ENCODE data around the gene DPCD. TPM values are rescaled to one million over a fixed set of nuclear protein-coding genes. Genes with fewer than 3 reads are reported as not detected.
"Not testable (repeated sequence)": the region's sequence is repeated elsewhere in the genome, so short reads cannot be mapped to it uniquely, and the experiment has no call there.

Gene DPCD
- total RNA-seq, 4 donors from 2014 or later: 8.2 to 15.7 (median 13.5) TPM; not detected in 1

- TF ChIP-seq CTCF (IDR thresholded peaks at IDR 0.05) (no peak), POLR2AphosphoS5 (IDR thresholded peaks at IDR 0.05) (no peak), EP300 (IDR thresholded peaks at IDR 0.05; ENCODE audit: low read depth) (no peak), POLR2A (IDR thresholded peaks at IDR 0.05) (no peak)
- Histone ChIP-seq H3K36me3 (no peaks in the 10 kb centered on the region), H3K4me3 (peak overlapping the region in 3 of 4 donors; percentile 70 to 85 (median 72)), H3K27me3 (no peaks in the 10 kb centered on the region), H3K9me3 (no peaks in the 10 kb centered on the region), H3K27ac (no peak overlapping the region), H3K4me1 (peaks cover 4 to 20% (median 16%) of the 10 kb centered on the region in 4 donors)
- intact Hi-C loops (cut with DNase I; ENCODE audit: low total_unique reads) (no loop called here), in situ Hi-C loops (cut with MboI; ENCODE audit: low pct_ligation_motif_present in 1 of 4, low pct_unique_long_range_greater_than_20kb in 1 of 4, low sequenced_read_pairs in 3 of 4) (no loop called here)
- WGBS, 2 donors (ENCODE audit: low coverage in 1 of 2): 73 to 76% methylated on average over 5 of the region's 5 CpGs
- no peak for DNase-seq
Observed at GRCh38 chr10:101588879-101589278, 758 bp downstream of the DPCD start.

GRCh38 chr10:101593331-101593730 is 5.2 kb downstream of the DPCD start:
- H3K4me1 ChIP-seq; in situ Hi-C loops (cut with MboI; ENCODE audit: low pct_ligation_motif_present in 1 of 4, low pct_unique_long_range_greater_than_20kb in 1 of 4, low sequenced_read_pairs in 3 of 4); H3K27me3 ChIP-seq; intact Hi-C loops (cut with DNase I; ENCODE audit: low total_unique reads); DNase-seq; H3K9me3 ChIP-seq; H3K27ac ChIP-seq; H3K4me3 ChIP-seq; H3K36me3 ChIP-seq: not testable (repeated sequence)
- WGBS, 2 donors (ENCODE audit: low coverage in 1 of 2): 50 to 65% methylated on average over 2 of the region's 2 CpGs

DNA sequence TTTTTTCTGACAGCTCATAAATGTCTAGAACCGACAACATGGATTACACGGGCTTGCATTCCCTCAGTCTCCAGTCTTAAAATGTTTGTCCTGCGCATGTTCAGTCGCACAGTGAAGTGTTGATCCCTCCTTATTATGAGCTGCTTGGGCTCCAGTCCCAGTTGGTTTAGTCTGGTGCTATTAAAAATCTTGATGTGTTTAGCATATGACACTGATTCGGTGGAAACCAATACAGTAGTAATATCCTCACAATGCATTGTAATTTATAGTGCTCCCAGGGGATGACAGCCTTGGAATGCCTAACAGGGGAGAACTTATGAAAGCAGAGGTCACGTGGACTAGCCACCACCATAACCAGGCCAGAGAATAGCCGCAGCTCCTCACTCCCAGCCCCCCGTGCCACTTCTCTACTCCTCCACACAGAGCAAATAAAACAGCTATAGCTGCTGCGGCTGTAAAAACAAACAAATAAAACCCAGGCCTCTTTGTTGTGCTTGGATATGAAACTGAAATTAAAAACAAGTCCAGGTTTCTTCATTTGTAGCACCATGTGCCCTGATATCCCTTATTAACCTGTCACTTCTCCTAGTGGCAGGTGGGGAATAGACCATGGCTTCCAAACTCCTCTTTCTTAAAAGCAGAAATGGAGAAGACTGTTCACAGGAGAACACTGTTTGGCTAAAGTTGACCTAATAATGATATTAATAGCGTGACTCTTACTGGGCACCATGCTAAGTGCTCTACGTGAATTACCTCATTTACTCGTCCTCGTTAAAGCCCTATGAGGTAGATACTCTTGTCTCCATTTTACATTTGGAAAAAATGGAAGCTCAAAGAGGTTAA is 7.7 kb downstream of the DPCD start:
- intact Hi-C loops (cut with DNase I; ENCODE audit: low total_unique reads) (no loop called here), in situ Hi-C loops (cut with MboI; ENCODE audit: low pct_ligation_motif_present in 1 of 4, low pct_unique_long_range_greater_than_20kb in 1 of 4, low sequenced_read_pairs in 3 of 4) (no loop called here)
- no peak overlapping the region for H3K4me3 ChIP-seq
- no peaks in the 10 kb centered on the region for H3K9me3 ChIP-seq
- DNase-seq: no peak
- WGBS, 2 donors (ENCODE audit: low coverage in 1 of 2): 68 to 77% methylated on average over 9 to 13 of the region's 13 CpGs
- no peaks in the 10 kb centered on the region for H3K27me3 ChIP-seq
- H3K36me3 ChIP-seq: no peaks in the 10 kb centered on the region
- TF ChIP-seq POLR2A (IDR thresholded peaks at IDR 0.05) (no peak), POLR2AphosphoS5 (IDR thresholded peaks at IDR 0.05) (no peak), EP300 (IDR thresholded peaks at IDR 0.05; ENCODE audit: low read depth) (no peak), CTCF (IDR thresholded peaks at IDR 0.05) (no peak)
- no peak overlapping the region for H3K27ac ChIP-seq
- H3K4me1 ChIP-seq: no peaks in the 10 kb centered on the region

GRCh38 chr10:101597091-101597900 is 9.2 kb downstream of the DPCD start:
- TF ChIP-seq POLR2AphosphoS5 (IDR thresholded peaks at IDR 0.05) (no peak), CTCF (IDR thresholded peaks at IDR 0.05) (no peak), EP300 (IDR thresholded peaks at IDR 0.05; ENCODE audit: low read depth) (no peak), POLR2A (IDR thresholded peaks at IDR 0.05) (no peak)
- Histone ChIP-seq H3K27me3 (no peaks in the 10 kb centered on the region), H3K9me3 (no peaks in the 10 kb centered on the region), H3K27ac (no peak overlapping the region), H3K4me1 (no peaks in the 10 kb centered on the region), H3K4me3 (no peak overlapping the region), H3K36me3 (no peaks in the 10 kb centered on the region)
- in situ Hi-C loops (cut with MboI; ENCODE audit: low pct_ligation_motif_present in 1 of 4, low pct_unique_long_range_greater_than_20kb in 1 of 4, low sequenced_read_pairs in 3 of 4): no loop called here
- no peak for DNase-seq
- intact Hi-C loops (cut with DNase I; ENCODE audit: low total_unique reads): no loop called here
- 82 to 83% methylated on average over 6 to 14 of the region's 14 CpGs for WGBS, 2 donors (ENCODE audit: low coverage in 1 of 2)
